Measurements from ENCODE around the gene LIMA1. TPM values are rescaled to one million over a fixed set of nuclear protein-coding genes. Genes with fewer than 3 reads are reported as not detected.

LIMA1 gene
- total and polyA plus RNA-seq, 2 of the 4 experiments (the other 2 are of a cell fraction) = 126 to 163 TPM

DNA sequence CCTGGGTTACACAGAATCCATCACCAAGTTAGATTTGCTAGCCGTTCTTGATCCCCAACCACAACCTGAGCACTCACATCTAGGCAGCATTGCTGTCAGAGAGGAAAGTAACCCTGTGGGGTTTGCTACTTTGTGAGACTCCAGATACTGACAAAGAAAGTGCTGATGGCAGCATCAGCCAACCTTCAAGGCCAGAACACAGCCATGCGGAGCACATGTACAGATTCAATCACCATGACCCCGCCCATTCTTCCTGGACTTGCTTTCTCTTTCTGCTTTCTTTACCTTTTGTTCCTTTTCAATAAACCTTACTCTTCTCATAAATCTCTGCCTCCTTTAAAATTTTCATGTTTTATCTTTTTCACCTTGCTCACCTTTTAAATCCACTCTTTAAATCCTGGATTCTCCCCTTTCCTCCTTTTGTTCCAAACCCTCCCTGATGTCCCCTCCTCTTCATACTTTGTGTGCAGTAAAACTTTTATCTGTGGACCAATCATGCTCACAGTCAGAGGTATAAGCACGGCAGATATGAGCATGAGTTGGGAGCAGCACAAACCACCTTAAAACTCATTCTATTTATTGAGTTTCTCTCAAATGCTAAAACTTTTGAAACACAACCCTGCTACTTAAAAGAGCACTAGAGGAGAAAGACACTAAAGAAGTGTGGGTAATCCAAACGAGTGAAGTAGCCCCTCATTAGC is 94.3 kb downstream of the LIMA1 start:
- Histone ChIP-seq H3K4me1 (ENCODE audit: control insufficient read depth, insufficient read depth, low read length) (peaks cover 33% of the 10 kb centered on the region), H3K4ac (ENCODE audit: low read depth, low read length) (peak overlapping the region; percentile 100), H4K5ac (ENCODE audit: low read depth, low read length) (peak overlapping the region; percentile 88), H2BK5ac (ENCODE audit: low read depth, low read length, poor library complexity, severe bottlenecking) (peak overlapping the region; percentile 100), H4K20me1 (ENCODE audit: insufficient read depth, low read length) (0 out of 2 replicates have a peak, but pooled peaks cover 4% of the 10 kb centered on the region), H3K56ac (ENCODE audit: extremely low read depth, insufficient read depth, low read length) (peak overlapping the region; percentile 96), H2AK9ac (replicated peaks; ENCODE audit: low read depth, low read length, poor library complexity) (peak overlapping the region; percentile 38), H4K8ac (ENCODE audit: low read depth in 2 of 2, low read length in 2 of 2) (peak overlapping the region; percentile 97 to 98), H3K79me1 (ENCODE audit: low read depth in 1 of 2, low read length in 2 of 2) (peaks cover 36 to 57% of the 10 kb centered on the region in 2 experiments), H3K18ac (ENCODE audit: low read depth, low read length) (peak overlapping the region; percentile 91), H2AK5ac (ENCODE audit: low read depth, low read length) (peak overlapping the region; percentile 95), H3K9me3 (ENCODE audit: control insufficient read depth, insufficient read depth, low read length) (no peaks in the 10 kb centered on the region), H4K91ac (ENCODE audit: insufficient read depth, low read depth, low read length) (peak overlapping the region; percentile 100), H3K9me1 (ENCODE audit: insufficient read depth, low read length) (peaks cover 25% of the 10 kb centered on the region), H2AFZ (replicated peaks; ENCODE audit: low read length, poor library complexity) (no peak overlapping the region), H2BK20ac (ENCODE audit: low read depth, low read length) (peak overlapping the region; percentile 99), H3K23ac (ENCODE audit: low read depth, low read length) (peak overlapping the region; percentile 100), H3K9ac (ENCODE audit: low read depth, low read length) (peak overlapping the region; percentile 51), H3K4me3 (ENCODE audit: insufficient read depth, low read depth, low read length) (no peak overlapping the region), H2BK120ac (ENCODE audit: low read depth, low read length) (peak overlapping the region; percentile 100), H3K27ac (ENCODE audit: insufficient read depth, low read length) (peak overlapping the region; percentile 90), H3K14ac (replicated peaks; ENCODE audit: low read depth, low read length) (peak overlapping the region; percentile 100), H2BK15ac (ENCODE audit: low read depth, low read length) (peak overlapping the region; percentile 99; the same call in 2 of the 3 replicates), H3K27me3 (ENCODE audit: control insufficient read depth, insufficient read depth, low read length) (no peaks in the 10 kb centered on the region), H3K36me3 (ENCODE audit: control insufficient read depth, insufficient read depth, low read length) (peaks cover 37% of the 10 kb centered on the region), H3K4me2 (ENCODE audit: low read depth, low read length) (peak overlapping the region; percentile 5; the same call in 1 of the 2 replicates)
- BruUV-seq (replicated peaks) = no TSS peak
- intact Hi-C loops (cut with micrococcal nuclease) = no loop called here
- ATAC-seq (ENCODE audit: low read depth) (no peak), DNase-seq (no peak)
- WGBS, 2 experiments (ENCODE audit: extremely low coverage in 2 of 2, insufficient read length in 1 of 2) = 100% methylated on average over 1 of the region's 5 CpGs; no CpG with 5 or more reads in 1 of the 2 experiments
- in situ Hi-C loops (cut with MboI; ENCODE audit: low sequenced_read_pairs) = no loop called here
- dilution Hi-C loops (cut with HindIII; ENCODE audit: low sequenced_read_pairs, unreplicated experiment) = no loop called here
- POLR2A ChIA-PET (ENCODE audit: unreplicated experiment) = no interaction called here
- CTCF ChIA-PET = interaction anchor here (0.6 to 0.9 kb wide), 2 partner anchors 77 to 86 kb away, joined by 3 read pairs; partner anchors contain the start of gene COX14
- TF ChIP-seq SMC3 (IDR thresholded peaks at IDR 0.05; ENCODE audit: low read depth, low read length) = no peak
- TF ChIP-seq RAD21 (IDR thresholded peaks at IDR 0.05; ENCODE audit: low read length) = no peak
- no peak for TF ChIP-seq POLR2A (IDR thresholded peaks at IDR 0.05; ENCODE audit: low read depth, low read length)
- TF ChIP-seq, protein P1, sequence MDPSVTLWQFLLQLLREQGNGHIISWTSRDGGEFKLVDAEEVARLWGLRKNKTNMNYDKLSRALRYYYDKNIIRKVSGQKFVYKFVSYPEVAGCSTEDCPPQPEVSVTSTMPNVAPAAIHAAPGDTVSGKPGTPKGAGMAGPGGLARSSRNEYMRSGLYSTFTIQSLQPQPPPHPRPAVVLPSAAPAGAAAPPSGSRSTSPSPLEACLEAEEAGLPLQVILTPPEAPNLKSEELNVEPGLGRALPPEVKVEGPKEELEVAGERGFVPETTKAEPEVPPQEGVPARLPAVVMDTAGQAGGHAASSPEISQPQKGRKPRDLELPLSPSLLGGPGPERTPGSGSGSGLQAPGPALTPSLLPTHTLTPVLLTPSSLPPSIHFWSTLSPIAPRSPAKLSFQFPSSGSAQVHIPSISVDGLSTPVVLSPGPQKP (IDR thresholded peaks at IDR 0.05; ENCODE audit: borderline replicate concordance, low read depth, low read length) = no peak
- TF ChIP-seq, protein P2, sequence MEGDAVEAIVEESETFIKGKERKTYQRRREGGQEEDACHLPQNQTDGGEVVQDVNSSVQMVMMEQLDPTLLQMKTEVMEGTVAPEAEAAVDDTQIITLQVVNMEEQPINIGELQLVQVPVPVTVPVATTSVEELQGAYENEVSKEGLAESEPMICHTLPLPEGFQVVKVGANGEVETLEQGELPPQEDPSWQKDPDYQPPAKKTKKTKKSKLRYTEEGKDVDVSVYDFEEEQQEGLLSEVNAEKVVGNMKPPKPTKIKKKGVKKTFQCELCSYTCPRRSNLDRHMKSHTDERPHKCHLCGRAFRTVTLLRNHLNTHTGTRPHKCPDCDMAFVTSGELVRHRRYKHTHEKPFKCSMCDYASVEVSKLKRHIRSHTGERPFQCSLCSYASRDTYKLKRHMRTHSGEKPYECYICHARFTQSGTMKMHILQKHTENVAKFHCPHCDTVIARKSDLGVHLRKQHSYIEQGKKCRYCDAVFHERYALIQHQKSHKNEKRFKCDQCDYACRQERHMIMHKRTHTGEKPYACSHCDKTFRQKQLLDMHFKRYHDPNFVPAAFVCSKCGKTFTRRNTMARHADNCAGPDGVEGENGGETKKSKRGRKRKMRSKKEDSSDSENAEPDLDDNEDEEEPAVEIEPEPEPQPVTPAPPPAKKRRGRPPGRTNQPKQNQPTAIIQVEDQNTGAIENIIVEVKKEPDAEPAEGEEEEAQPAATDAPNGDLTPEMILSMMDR (conservative IDR thresholded peaks at IDR 0.05; ENCODE audit: low read depth, low read length) = no peak
- TF ChIP-seq MXI1 (IDR thresholded peaks at IDR 0.05; ENCODE audit: borderline replicate concordance, low read depth, low read length) = no peak
- no peak for TF ChIP-seq CHD1 (IDR thresholded peaks at IDR 0.05; ENCODE audit: low read depth, low read length)
- TF ChIP-seq, protein P3, sequence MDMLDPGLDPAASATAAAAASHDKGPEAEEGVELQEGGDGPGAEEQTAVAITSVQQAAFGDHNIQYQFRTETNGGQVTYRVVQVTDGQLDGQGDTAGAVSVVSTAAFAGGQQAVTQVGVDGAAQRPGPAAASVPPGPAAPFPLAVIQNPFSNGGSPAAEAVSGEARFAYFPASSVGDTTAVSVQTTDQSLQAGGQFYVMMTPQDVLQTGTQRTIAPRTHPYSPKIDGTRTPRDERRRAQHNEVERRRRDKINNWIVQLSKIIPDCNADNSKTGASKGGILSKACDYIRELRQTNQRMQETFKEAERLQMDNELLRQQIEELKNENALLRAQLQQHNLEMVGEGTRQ (IDR thresholded peaks at IDR 0.05; ENCODE audit: low read depth, low read length) = no peak
- TF ChIP-seq NFE2L2 (IDR thresholded peaks at IDR 0.05; ENCODE audit: low read depth, low read length) = no peak
- TF ChIP-seq FOS (IDR thresholded peaks at IDR 0.05; ENCODE audit: low read depth, low read length) = no peak
- TF ChIP-seq RCOR1 (IDR thresholded peaks at IDR 0.05; ENCODE audit: insufficient replicate concordance, low read length) = no peak
- no peak for TF ChIP-seq MAFK (IDR thresholded peaks at IDR 0.05; ENCODE audit: low read depth, low read length)
- TF ChIP-seq RFX5 (IDR thresholded peaks at IDR 0.05; ENCODE audit: low read depth, low read length) = no peak
- no peak for TF ChIP-seq BHLHE40 (IDR thresholded peaks at IDR 0.05; ENCODE audit: low read depth, low read length)
- TF ChIP-seq CEBPB (IDR thresholded peaks at IDR 0.05; ENCODE audit: low read depth, low read length) = no peak

Data from IMR-90 (cell line).